DND-41 (cell line): Measurements from ENCODE around the gene SCRN1.
A peak's percentile ranks its signal among the peaks of the same experiment; 100 is the strongest.

Experiments used
- ATAC-seq: fragments of 200-7000 bp; cut with Tn5 transposase; 3 replicates; pipeline ENCODE4 v1.9.1; 2021; ENCODE audit warnings: low read depth; ENCODE audit not compliant: insufficient read depth
- DNase-seq: peaks from one replicate; pipeline ENCODE4 v3.0.0-alpha.2; 2020
- H2AFZ ChIP-seq: 2 replicates; pipeline ENCODE4 v1.6.0; 2012; ENCODE audit warnings: low read depth, low read length
- H3K27ac ChIP-seq: 2 replicates; pipeline ENCODE4 v1.5.1; 2012; ENCODE audit warnings: low read length, inconsistent platforms
- H3K27me3 ChIP-seq: fragments of 200-600 bp; sonication (generic); 2 replicates; pipeline ENCODE4 v1.6.0; 2012; ENCODE audit warnings: low read length, mild to moderate bottlenecking, inconsistent platforms; ENCODE audit not compliant: insufficient read depth, poor library complexity
- H3K36me3 ChIP-seq: 2 replicates; pipeline ENCODE4 v1.5.1; 2012; ENCODE audit warnings: low read length, inconsistent platforms; ENCODE audit not compliant: insufficient read depth
- H3K4me1 ChIP-seq: 2 replicates; pipeline ENCODE4 v1.5.1; 2012; ENCODE audit warnings: mild to moderate bottlenecking, low read length; ENCODE audit not compliant: insufficient read depth
- H3K4me2 ChIP-seq: 2 replicates; pipeline ENCODE4 v1.6.0; 2012; ENCODE audit warnings: mild to moderate bottlenecking, moderate library complexity, low read length, inconsistent platforms; ENCODE audit not compliant: insufficient read depth
- H3K4me3 ChIP-seq, 2 experiments: fragments of 200-600 bp in 1 of 2; shearing (Covaris generic) in 1 of 2; 2 replicates each; pipeline ENCODE4 v1.5.1; 2012 to 2016; ENCODE audit warnings: inconsistent platforms in 2 of 2, low read length in 2 of 2, mild to moderate bottlenecking in 2 of 2, low read depth in 1 of 2, moderate library complexity in 1 of 2
- H3K79me2 ChIP-seq: 2 replicates; pipeline ENCODE4 v1.6.0; 2012; ENCODE audit warnings: low read length, inconsistent platforms; ENCODE audit not compliant: insufficient read depth
- H3K9ac ChIP-seq: 2 replicates; pipeline ENCODE4 v1.6.0; 2012; ENCODE audit warnings: low read depth, mild to moderate bottlenecking, inconsistent platforms, low read length, moderate library complexity
- H3K9me3 ChIP-seq: 2 replicates; pipeline ENCODE4 v1.5.1; 2012; ENCODE audit warnings: low read length, moderate library complexity, mild to moderate bottlenecking, inconsistent platforms; ENCODE audit not compliant: insufficient read depth, severe bottlenecking
- H4K20me1 ChIP-seq: 2 replicates; pipeline ENCODE4 v1.6.0; 2012; ENCODE audit warnings: low read length; ENCODE audit not compliant: insufficient read depth
- CTCF ChIP-seq: IDR thresholded peaks from 2 replicates; pipeline ENCODE4 v1.5.1; 2012; ENCODE audit warnings: borderline replicate concordance, low read length, moderate library complexity, mild to moderate bottlenecking; ENCODE audit not compliant: poor library complexity, severe bottlenecking; ENCODE audit errors: extremely low read depth
- EZH2 ChIP-seq: IDR thresholded peaks from 3 replicates; pipeline ENCODE4 v1.6.1; 2012; ENCODE audit warnings: borderline replicate concordance, low read depth, mild to moderate bottlenecking, moderate library complexity, low read length, inconsistent platforms; ENCODE audit not compliant: severe bottlenecking

SCRN1 gene

GRCh38 chr7:30034501-30034900 lies 44.9 kb upstream of the SCRN1 start:
- DNase-seq (no peak), ATAC-seq (no peak)
- Histone ChIP-seq H3K36me3 (no peaks in the 10 kb centered on the region), H3K4me2 (no peak overlapping the region), H2AFZ (no peak overlapping the region), H3K4me1 (peaks cover 20% of the 10 kb centered on the region), H3K27ac (no peak overlapping the region), H4K20me1 (peaks cover 23% of the 10 kb centered on the region; the same call in 1 of the 2 replicates), H3K4me3 (no peak overlapping the region), H3K9ac (no peak overlapping the region), H3K79me2 (peaks cover 38% of the 10 kb centered on the region), H3K9me3 (no peaks in the 10 kb centered on the region), H3K27me3 (no peaks in the 10 kb centered on the region)
- TF ChIP-seq CTCF: no peak
- no peak for TF ChIP-seq EZH2

DNA sequence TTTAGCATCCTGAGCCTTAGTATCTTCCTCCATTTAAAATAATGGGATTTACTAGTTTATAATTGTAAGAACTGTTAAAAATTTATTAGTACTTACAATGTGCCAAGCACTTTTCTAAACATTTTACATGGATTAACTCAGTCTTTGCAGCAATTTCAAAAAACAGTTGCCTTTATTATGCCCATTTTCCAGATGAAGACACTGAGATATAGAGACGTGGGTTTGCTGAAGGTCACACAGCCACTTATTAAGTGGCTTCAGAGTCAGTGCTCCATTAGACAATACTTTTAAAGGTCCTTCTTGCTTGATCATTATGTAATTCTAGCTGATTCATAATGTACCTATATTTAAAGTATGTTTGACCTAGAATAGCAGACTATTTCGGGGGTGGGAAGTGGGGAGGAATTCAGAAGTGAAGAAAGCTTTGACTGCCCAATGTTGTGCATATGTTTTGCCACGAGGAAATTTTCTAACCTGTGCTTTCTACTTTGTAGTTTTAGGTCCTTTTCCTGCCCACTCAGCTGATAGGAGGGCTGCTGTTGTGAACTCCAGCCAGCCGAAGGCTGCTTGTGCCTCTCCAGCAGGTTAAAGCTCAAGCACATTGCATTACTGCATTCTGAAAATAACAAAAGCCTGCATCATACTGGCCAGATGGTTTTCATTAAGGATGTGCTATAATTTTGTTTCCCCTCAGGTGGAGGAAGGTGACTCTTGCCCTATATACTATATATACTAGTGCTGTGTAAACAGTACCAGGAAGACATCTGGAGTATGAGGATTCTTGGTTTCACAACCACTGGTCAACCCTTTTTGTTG lies 42.9 kb upstream of the SCRN1 start:
- Histone ChIP-seq H3K9me3 (no peaks in the 10 kb centered on the region), H4K20me1 (peaks cover 23% of the 10 kb centered on the region; the same call in 1 of the 2 replicates)
- no peak for ATAC-seq

DNA sequence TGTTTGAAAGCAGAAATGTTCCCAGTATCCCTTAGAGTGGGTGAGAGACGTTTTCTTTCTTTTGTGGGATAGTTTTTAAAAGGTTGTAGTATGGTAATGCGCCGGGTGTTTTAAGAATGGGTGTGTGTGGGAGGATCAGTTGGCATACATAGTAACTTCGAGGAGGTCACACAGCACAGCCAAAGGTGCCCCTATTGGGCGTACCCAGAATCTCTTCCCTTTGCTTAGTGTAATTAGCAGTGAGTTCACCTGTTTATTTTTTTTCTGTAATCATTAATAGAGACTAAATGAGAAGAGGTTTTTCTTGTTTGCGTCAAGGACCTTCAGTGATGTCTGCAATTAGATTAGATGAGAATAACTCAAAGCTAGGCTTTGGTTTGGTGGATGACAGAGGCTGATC lies 40.1 kb upstream of the SCRN1 start:
- peaks cover 21% of the 10 kb centered on the region; the same call in 1 of the 2 replicates for H4K20me1 ChIP-seq
- DNase-seq (peak; percentile 8), ATAC-seq (no peak)
- peaks cover 61% of the 10 kb centered on the region for H3K79me2 ChIP-seq
- TF ChIP-seq EZH2 (no peak), CTCF (peak; percentile 8)
- no peak overlapping the region for H2AFZ ChIP-seq
- H3K9me3 ChIP-seq: no peaks in the 10 kb centered on the region
- no peak overlapping the region for H3K27ac ChIP-seq
- no peaks in the 10 kb centered on the region for H3K27me3 ChIP-seq
- peak overlapping the region; percentile 49 to 91; a peak in 3 of 4 replicates for H3K4me3 ChIP-seq
- peaks cover 42% of the 10 kb centered on the region for H3K4me1 ChIP-seq
- H3K4me2 ChIP-seq: peak overlapping the region; percentile 82
- peak overlapping the region; percentile 76 for H3K9ac ChIP-seq
- H3K36me3 ChIP-seq: no peaks in the 10 kb centered on the region

More for the DNA sequence above, 42.9 kb upstream of the SCRN1 start:
- Histone ChIP-seq H3K27ac (no peak overlapping the region), H2AFZ (no peak overlapping the region), H3K4me2 (no peak overlapping the region), H3K9ac (no peak overlapping the region), H3K36me3 (no peaks in the 10 kb centered on the region), H3K79me2 (peaks cover 50% of the 10 kb centered on the region), H3K4me1 (peaks cover 30% of the 10 kb centered on the region), H3K27me3 (no peaks in the 10 kb centered on the region), H3K4me3 (no peak overlapping the region)
- TF ChIP-seq EZH2: no peak
- no peak for TF ChIP-seq CTCF
- DNase-seq: no peak
